Heart right ventricle (tissue), 16 donors: ENCODE measurements around the gene ITGB3. TPM values are rescaled to one million over a fixed set of nuclear protein-coding genes. Genes with fewer than 3 reads are reported as not detected.
A peak's percentile ranks its signal among the peaks of the same experiment; 100 is the strongest.
"Not testable (repeated sequence)": the region's sequence is repeated elsewhere in the genome, so short reads cannot be mapped to it uniquely, and the experiment has no call there.

ENCODE experiments used
- ATAC-seq, 8 donors: fragments of 200-7000 bp; cut with Tn5 transposase; one replicate each; pipeline ENCODE4 v1.9.1; 2020; ENCODE audit warnings: mild to moderate bottlenecking in 8 of 8, moderate library complexity in 8 of 8, moderate number of reproducible peaks in 1 of 8
- DNase-seq, 2 donors: peaks; one replicate each; pipeline ENCODE4 v3.0.0-alpha.2; 2020
- H3K27ac ChIP-seq, 10 donors: fragments of 200-600 bp; sonication (generic) in 2 of 10; one replicate each; pipeline versions ENCODE4 v1.5.0 to v1.8.0; 2020 to 2022; ENCODE audit warnings: mild to moderate bottlenecking in 3 of 10
- H3K27me3 ChIP-seq, 7 donors: fragments of 200-600 bp; one replicate each; pipeline ENCODE4 v1.8.0; 2021 to 2022; ENCODE audit warnings: mild to moderate bottlenecking in 2 of 7
- H3K36me3 ChIP-seq, 9 donors: fragments of 200-600 bp; sonication (generic) in 1 of 9; one replicate each; pipeline versions ENCODE4 v1.5.0 to v1.8.0; 2020 to 2022; ENCODE audit warnings: mild to moderate bottlenecking in 2 of 9
- H3K4me1 ChIP-seq, 9 donors: fragments of 200-600 bp; sonication (generic) in 1 of 9; one replicate each; pipeline versions ENCODE4 v1.5.0 to v1.8.0; 2020 to 2022; ENCODE audit warnings: mild to moderate bottlenecking in 4 of 9
- H3K4me3 ChIP-seq, 10 donors: fragments of 200-600 bp; sonication (generic) in 2 of 10; one replicate each; pipeline versions ENCODE4 v1.5.0 to v1.8.0; 2020 to 2022; ENCODE audit warnings: mild to moderate bottlenecking in 7 of 10, moderate library complexity in 2 of 10
- H3K9me3 ChIP-seq, 11 donors: fragments of 200-600 bp in 10 of 11; sonication (generic) in 2 of 11; one replicate each; pipeline versions ENCODE4 v1.5.0 to v1.8.0; 2013 to 2022; ENCODE audit warnings: mild to moderate bottlenecking in 2 of 11, control low read depth in 1 of 11, moderate library complexity in 1 of 11
- WGBS, 2 donors: extraction: QIAGEN DNeasy Blood & Tissue Kit; methylation state at CpG; one replicate each; pipeline ENCODE4 v1.1.7; 2013; ENCODE audit warnings: inconsistent platforms in 1 of 2; 5-methylcytosine and 5-hydroxymethylcytosine counted together
- intact Hi-C, 10 donors: fragments of 100-400 bp; cut with DNase I; formaldehyde crosslinking; loops; one replicate each; pipeline versions ENCODE4 v1.11.1 to v1.14.2; 2022
- polyA plus RNA-seq, 2 donors: library from polyadenylated mRNA; stranded (reverse); fragments of 200-250 nt; gene quantifications; one replicate each; pipeline ENCODE4 v1.2.3, GENCODE V29; 2013
- total RNA-seq, 10 donors: library from RNA; stranded (reverse); fragmentation: NEBNext Ultra II Directional in 3 of 10; extraction: Animal tissue kit (Norgen Biotek cat#: 25700) in 3 of 10; gene quantifications; one replicate each; pipeline versions ENCODE4 v1.2.1 to v1.2.4, GENCODE V29; 2021 to 2023
- TF ChIP-seq, protein P1 (sequence below), 9 donors: fragments of 200-600 bp; sonication (generic) in 2 of 9; IDR thresholded peaks; one replicate each; pipeline versions ENCODE4 v1.5.0 to v1.8.0; 2021 to 2022; ENCODE audit warnings: antibody characterized with exemption in 9 of 9, mild to moderate bottlenecking in 5 of 9, moderate library complexity in 1 of 9
- donor health status: Arrhythmogenic right ventricular cardiomyopathy.
- donor health status: ischemic (EF 13 %, LVEDD 7.1; RV severe dilation, severe dysfunction).
- donor health status: healthy with polysubstance abuse.
- donor health status: DM: no; HTN: yes; CAD: no.
- donor health status: DM: no; HTN: no; CAD: no.
- donor health status: ischemic (EF 25% LVEDD 6.9; RV normal size, moderate dysfunction).
- donor health status: ischemic (EF 25% LVEDD 5.7; RV mildly dilated, moderate dysfunction).
- donor health status: healthy.
- donor health status: DM: yes; HTN: yes; CAD: no.
- donor health status: Ischemic cardiomyopathy.
- donor health status: ischemic (EF 35%, LVEDD 5.7; RV mildly dilated, moderate dysfunction).
- donor health status: nonischemic (EF 11% LVEDD 7.7; RV severe dilation, severe dysfunction).
- donor health status: DM: yes; HTN: yes; CAD: no.
- donor health status: PGD.
- donor health status: ischemic (EF 29% LVEDD 5.4; RV normal size, mild dysfunction).
- donor health status: nonischemic (EF 23%, LVEDD 6.1; RV moderate dilation, normal function).

The ITGB3 gene
- total and polyA plus RNA-seq, 12 donors = 1.9 to 18.0 (median 3.2) TPM

DNA sequence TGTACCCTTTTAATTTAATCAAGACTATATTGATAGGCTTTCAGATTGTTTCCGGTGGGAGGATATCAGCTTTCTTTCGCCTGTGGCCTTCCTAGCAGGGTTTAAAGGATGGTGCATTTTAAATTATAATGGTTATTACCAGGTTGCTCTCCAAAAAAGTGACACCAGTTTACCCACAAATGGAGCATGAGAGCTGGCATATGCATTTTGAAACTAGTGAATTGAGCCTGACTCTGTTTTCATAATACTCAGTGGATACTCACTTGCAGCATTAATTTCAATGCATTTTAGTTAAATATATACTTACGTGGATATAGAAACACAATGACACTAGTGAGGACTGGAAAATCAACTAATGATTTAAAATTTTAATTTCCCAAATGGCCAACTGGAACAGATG, 38.7 kb upstream of the ITGB3 start:
- no peaks in the 10 kb centered on the region for H3K27me3 ChIP-seq
- no peaks in the 10 kb centered on the region for H3K36me3 ChIP-seq
- DNase-seq = no peak
- no peak overlapping the region for H3K4me3 ChIP-seq
- intact Hi-C loops = no loop called here
- no peaks in the 10 kb centered on the region for H3K9me3 ChIP-seq
- no peak for ATAC-seq
- 78 to 88% methylated on average over 3 of the region's 3 CpGs for WGBS, 2 donors
- peaks cover 0 to 40% (median 20%) of the 10 kb centered on the region in 9 donors for H3K4me1 ChIP-seq
- no peak overlapping the region for H3K27ac ChIP-seq
- TF ChIP-seq, protein P1, sequence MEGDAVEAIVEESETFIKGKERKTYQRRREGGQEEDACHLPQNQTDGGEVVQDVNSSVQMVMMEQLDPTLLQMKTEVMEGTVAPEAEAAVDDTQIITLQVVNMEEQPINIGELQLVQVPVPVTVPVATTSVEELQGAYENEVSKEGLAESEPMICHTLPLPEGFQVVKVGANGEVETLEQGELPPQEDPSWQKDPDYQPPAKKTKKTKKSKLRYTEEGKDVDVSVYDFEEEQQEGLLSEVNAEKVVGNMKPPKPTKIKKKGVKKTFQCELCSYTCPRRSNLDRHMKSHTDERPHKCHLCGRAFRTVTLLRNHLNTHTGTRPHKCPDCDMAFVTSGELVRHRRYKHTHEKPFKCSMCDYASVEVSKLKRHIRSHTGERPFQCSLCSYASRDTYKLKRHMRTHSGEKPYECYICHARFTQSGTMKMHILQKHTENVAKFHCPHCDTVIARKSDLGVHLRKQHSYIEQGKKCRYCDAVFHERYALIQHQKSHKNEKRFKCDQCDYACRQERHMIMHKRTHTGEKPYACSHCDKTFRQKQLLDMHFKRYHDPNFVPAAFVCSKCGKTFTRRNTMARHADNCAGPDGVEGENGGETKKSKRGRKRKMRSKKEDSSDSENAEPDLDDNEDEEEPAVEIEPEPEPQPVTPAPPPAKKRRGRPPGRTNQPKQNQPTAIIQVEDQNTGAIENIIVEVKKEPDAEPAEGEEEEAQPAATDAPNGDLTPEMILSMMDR (IDR thresholded peaks at IDR 0.05) = no peak

DNA sequence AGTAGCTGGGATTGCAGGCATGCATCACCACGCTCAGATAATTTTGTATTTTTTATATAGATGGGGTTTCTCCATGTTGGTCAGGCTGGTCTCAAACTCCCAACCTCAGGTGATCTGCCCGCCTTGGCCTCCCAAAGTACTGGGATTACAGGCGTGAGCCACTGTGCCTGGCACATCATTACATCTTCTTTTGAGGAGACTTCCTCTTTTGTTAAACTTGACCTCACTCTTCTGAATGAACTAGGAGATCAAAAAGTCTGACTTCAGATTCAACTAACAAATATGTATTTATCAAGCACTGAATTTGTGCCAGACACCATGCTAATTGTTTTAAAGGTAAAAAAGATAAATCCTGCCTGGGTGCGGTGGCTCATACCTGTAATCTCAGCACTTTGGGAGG, 36.8 kb upstream of the ITGB3 start:
- peaks cover 2 to 40% (median 16%) of the 10 kb centered on the region in 9 donors for H3K4me1 ChIP-seq
- H3K4me3 ChIP-seq, H3K9me3 ChIP-seq, H3K27me3 ChIP-seq, ATAC-seq, DNase-seq, intact Hi-C loops, H3K36me3 ChIP-seq, H3K27ac ChIP-seq: not testable (repeated sequence)
- 91 to 94% methylated on average over 4 of the region's 4 CpGs for WGBS, 2 donors

DNA sequence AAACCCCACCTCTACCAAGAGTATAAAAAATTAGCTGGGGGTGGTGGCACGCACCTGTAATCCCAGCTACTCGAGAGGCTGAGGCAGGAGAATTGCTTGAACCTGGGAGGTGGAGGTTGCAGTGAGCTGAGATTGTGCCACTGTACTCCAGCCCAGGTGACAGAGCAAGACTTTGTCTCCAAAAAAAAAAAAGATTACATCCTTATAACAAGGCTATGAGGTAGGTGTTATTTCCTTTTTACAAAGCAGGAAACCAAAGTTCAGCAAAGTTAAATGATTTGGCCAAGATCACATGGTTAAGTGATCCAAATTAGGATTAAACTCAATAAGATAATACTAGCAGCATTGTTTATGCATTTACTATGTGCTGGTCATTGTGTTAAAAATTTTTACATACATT, 36.3 kb upstream of the ITGB3 start:
- H3K27me3 ChIP-seq, intact Hi-C loops, DNase-seq, H3K9me3 ChIP-seq, H3K4me3 ChIP-seq, H3K36me3 ChIP-seq, H3K27ac ChIP-seq, ATAC-seq: not testable (repeated sequence)
- 62 to 90% methylated on average over 2 of the region's 2 CpGs for WGBS, 2 donors
- H3K4me1 ChIP-seq = peaks cover 2 to 40% (median 16%) of the 10 kb centered on the region in 9 donors

DNA sequence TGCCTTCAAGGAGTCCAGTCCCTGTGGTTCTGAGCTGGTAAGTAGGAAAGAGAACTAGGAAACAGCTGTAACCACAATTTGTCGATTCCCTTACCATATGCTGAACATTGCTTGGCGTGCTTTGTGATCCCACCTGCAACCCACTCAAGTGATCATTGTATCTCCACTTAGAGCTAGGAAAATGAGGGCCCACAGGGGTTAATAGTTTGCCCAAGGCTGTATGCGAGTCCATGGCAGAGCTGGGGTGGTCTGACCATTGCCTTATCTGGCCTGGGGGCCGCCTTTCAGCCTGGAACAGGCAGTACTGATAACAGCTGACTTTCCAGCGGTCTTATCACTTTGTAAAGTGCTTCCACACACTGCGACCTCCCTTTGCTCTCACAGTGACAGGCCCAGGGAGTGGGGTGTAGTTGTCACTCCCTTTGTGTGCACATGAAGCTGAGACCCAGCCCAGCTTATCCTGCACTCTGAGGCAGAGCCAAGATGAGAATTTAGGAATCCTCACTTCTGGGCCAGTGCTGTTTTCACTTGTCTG, 34.7 kb upstream of the ITGB3 start:
- H3K4me1 ChIP-seq = peaks cover 8 to 53% (median 28%) of the 10 kb centered on the region in 9 donors
- H3K9me3 ChIP-seq = no peaks in the 10 kb centered on the region
- intact Hi-C loops = no loop called here
- H3K4me3 ChIP-seq = no peak overlapping the region
- no peaks in the 10 kb centered on the region for H3K27me3 ChIP-seq
- H3K27ac ChIP-seq = peak overlapping the region in 8 of 10 donors; percentile 3 to 67 (median 58)
- 30 to 36% methylated on average over 6 of the region's 6 CpGs for WGBS, 2 donors
- ATAC-seq (peak in 7 of 8 donors; percentile 57 to 88 (median 69)), DNase-seq (peak in 1 of 2 donors; percentile 18)
- no peaks in the 10 kb centered on the region for H3K36me3 ChIP-seq
- TF ChIP-seq, protein P1 (IDR thresholded peaks at IDR 0.05) = no peak

DNA sequence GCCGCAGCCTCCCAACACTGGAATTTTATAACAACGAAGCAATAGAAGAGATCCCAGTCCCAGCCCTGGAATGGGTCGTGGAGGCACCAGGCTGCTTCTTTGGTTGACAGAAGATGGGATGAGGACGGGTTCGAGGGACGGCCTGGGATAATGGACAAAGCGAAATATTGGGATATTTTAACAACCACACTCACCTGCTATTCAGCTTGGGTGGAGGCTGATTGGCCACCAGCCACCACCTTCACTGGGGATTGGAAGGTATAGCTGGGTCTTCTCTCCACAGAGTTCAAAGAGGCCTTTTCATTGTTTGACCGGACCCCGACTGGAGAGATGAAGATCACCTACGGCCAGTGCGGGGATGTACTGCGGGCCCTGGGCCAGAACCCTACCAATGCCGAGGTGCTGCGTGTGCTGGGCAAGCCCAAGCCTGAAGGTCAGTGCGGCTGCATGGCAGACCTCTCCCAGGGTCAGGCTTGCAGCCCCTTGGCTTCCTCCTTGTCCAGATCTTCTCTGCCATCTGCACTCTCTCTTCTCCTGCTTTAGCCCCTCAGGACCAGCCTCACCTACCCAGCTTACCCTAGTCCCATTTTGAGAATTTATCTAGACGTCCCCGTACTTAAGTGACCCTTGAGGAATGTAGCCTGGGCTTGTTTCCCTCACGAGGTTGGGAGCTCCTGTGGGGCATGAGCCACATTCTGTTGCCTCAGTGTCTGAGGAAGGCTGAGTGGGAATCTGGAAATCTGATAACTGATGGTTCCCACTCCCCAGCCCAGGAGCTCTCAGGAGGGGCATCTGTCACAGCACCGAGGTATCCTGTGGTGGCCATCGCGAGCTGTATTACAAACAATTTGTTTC, 33.8 kb upstream of the ITGB3 start:
- Histone ChIP-seq H3K4me1 (peaks cover 14 to 62% (median 37%) of the 10 kb centered on the region in 9 donors), H3K4me3 (no peak overlapping the region), H3K36me3 (no peaks in the 10 kb centered on the region), H3K27me3 (no peaks in the 10 kb centered on the region), H3K9me3 (no peaks in the 10 kb centered on the region), H3K27ac (peak overlapping the region in 7 of 10 donors; percentile 3 to 67 (median 59))
- WGBS, 2 donors = 70 to 80% methylated on average over 21 of the region's 21 CpGs
- ATAC-seq (peak in 5 of 8 donors; percentile 2 to 29 (median 6)), DNase-seq (no peak)
- TF ChIP-seq, protein P1 (IDR thresholded peaks at IDR 0.05) = no peak
- intact Hi-C loops = loop anchor here in 2 of 10 donors (5.0 to 10.0 kb wide), 2 partner anchors 33 to 45 kb away; partner anchors contain the start of gene CDC27 (in 1 of the 2)
